ENCODE measurements around the gene NR2C2. TPM values are rescaled to one million over a fixed set of nuclear protein-coding genes. Genes with fewer than 3 reads are reported as not detected.

Gene NR2C2
- total RNA-seq, 2 experiments from 2014 or later: 35.9 to 62.1 TPM

- no peak overlapping the region for H3K4me3 ChIP-seq (ENCODE audit: low read depth, low read length, poor library complexity, severe bottlenecking)
- peaks cover 24% of the 10 kb centered on the region for H3K4me1 ChIP-seq (ENCODE audit: insufficient read depth, low read length, poor library complexity, severe bottlenecking)
- H3K36me3 ChIP-seq (ENCODE audit: insufficient read depth, low read length): peaks cover 15% of the 10 kb centered on the region
- H2AFZ ChIP-seq (ENCODE audit: low read length): no peak overlapping the region
- intact Hi-C loops (cut with micrococcal nuclease; ENCODE audit: unreplicated experiment): no loop called here
- TF ChIP-seq CTCF (conservative IDR thresholded peaks at IDR 0.05; ENCODE audit: low read length) (no peak), EZH2phosphoT487 (IDR thresholded peaks at IDR 0.05; ENCODE audit: borderline replicate concordance, low read depth, low read length) (no peak)
- BruUV-seq (replicated peaks): no TSS peak
- no peak for DNase-seq (ENCODE audit: low spot score)
- H3K27ac ChIP-seq (ENCODE audit: low read depth, low read length, poor library complexity, severe bottlenecking): no peak overlapping the region
- H3K4me2 ChIP-seq (ENCODE audit: low read length): no peak overlapping the region
- POLR2A ChIA-PET: interaction anchor here (0.6 to 1.7 kb wide), 5 partner anchors 10 to 45 kb away, joined by 3 to 7 read pairs (median 4); no protein-coding TSS in a partner anchor
- H4K20me1 ChIP-seq (ENCODE audit: insufficient read depth, low read length): no peaks in the 10 kb centered on the region
- peaks cover 15% of the 10 kb centered on the region; the same call in 1 of the 2 replicates for H3K79me2 ChIP-seq (ENCODE audit: insufficient read depth, low read depth, low read length)
- H3K9me3 ChIP-seq (ENCODE audit: low read length): peaks cover 8% of the 10 kb centered on the region; the same call in 1 of the 2 replicates
- CTCF ChIA-PET (ENCODE audit: unreplicated experiment): no interaction called here
- H3K9me2 ChIP-seq (ENCODE audit: insufficient read depth, low read length): no peaks in the 10 kb centered on the region
These were observed 37.3 kb downstream of the NR2C2 start for GRCh38 chr3:14984581-14985113.

- H3K9me2 ChIP-seq (ENCODE audit: insufficient read depth, low read length): no peaks in the 10 kb centered on the region
- H3K4me1 ChIP-seq (ENCODE audit: insufficient read depth, low read length, poor library complexity, severe bottlenecking): peaks cover 15% of the 10 kb centered on the region
- peak; percentile 71 for DNase-seq (ENCODE audit: low spot score)
- peaks cover 8% of the 10 kb centered on the region; the same call in 1 of the 2 replicates for H3K9me3 ChIP-seq (ENCODE audit: low read length)
- intact Hi-C loops (cut with micrococcal nuclease; ENCODE audit: unreplicated experiment): no loop called here
- no peak overlapping the region for H3K27ac ChIP-seq (ENCODE audit: low read depth, low read length, poor library complexity, severe bottlenecking)
- BruUV-seq (replicated peaks): no TSS peak
- CTCF ChIA-PET (ENCODE audit: unreplicated experiment): no interaction called here
- peak; percentile 48 for TF ChIP-seq CTCF (conservative IDR thresholded peaks at IDR 0.05; ENCODE audit: low read length)
- no peak for TF ChIP-seq EZH2phosphoT487 (IDR thresholded peaks at IDR 0.05; ENCODE audit: borderline replicate concordance, low read depth, low read length)
- peaks cover 9% of the 10 kb centered on the region for H3K36me3 ChIP-seq (ENCODE audit: insufficient read depth, low read length)
- H3K79me2 ChIP-seq (ENCODE audit: insufficient read depth, low read depth, low read length): peaks cover 13% of the 10 kb centered on the region; the same call in 1 of the 2 replicates
- peak overlapping the region; percentile 8; the same call in 1 of the 2 replicates for H3K4me2 ChIP-seq (ENCODE audit: low read length)
- H2AFZ ChIP-seq (ENCODE audit: low read length): no peak overlapping the region
- POLR2A ChIA-PET: interaction anchor here (0.6 to 0.7 kb wide), 2 partner anchors 10 to 372 kb away, joined by 3 to 7 read pairs; no protein-coding TSS in a partner anchor
- no peaks in the 10 kb centered on the region for H4K20me1 ChIP-seq (ENCODE audit: insufficient read depth, low read length)
- H3K4me3 ChIP-seq (ENCODE audit: low read depth, low read length, poor library complexity, severe bottlenecking): no peak overlapping the region
These were observed 41.6 kb downstream of the NR2C2 start for GRCh38 chr3:14988988-14989394.

Measured in OCI-LY7 (cell line).